ENCODE measurements around the gene BIK. TPM values are rescaled to one million over a fixed set of nuclear protein-coding genes. Genes with fewer than 3 reads are reported as not detected.

BIK gene
- polyA plus RNA-seq, 2 donors, result 11.4 to 18.5 TPM

DNA sequence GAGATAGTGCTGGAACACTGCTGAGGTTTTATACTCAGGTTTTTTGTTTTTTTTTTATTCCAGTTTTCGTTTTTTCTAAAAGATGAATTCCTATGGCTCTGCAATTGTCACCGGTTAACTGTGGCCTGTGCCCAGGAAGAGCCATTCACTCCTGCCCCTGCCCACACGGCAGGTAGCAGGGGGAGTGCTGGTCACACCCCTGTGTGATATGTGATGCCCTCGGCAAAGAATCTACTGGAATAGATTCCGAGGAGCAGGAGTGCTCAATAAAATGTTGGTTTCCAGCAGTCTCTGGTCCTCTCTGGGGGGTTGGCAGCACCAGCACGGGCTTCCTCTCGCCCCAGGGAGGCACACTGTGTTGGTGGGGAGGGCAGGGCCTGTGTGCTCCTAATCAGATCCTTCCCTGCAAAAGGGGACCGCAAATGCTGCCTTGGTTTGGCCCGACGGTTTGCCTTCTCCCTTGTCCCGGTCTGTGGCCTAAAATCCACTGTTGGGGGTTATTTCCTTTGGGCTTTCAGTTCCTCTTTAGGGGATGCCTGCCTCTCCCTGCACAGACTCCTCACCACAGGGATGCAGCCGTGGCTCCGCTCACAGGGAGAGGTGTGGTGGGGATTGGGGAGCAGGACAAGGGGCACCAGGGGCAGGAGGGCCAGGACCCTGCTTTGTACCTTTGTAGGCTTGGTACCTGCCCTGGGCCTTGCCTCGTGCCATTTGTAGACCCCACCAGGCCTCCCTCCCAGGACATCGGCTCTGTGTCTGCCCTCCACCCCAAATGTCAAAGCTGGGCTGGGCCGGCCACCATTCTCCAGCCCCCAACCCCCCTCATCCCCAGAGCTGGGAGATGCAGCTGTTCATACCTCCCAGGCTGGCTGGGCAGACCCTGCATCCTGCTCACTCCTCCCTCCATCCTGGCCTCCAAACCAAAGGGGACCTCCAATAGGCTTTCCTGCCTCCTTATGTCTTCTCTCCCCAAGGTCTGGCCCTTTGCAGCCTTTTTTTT, 19.2 kb downstream of the BIK start:
- H3K4me3 ChIP-seq (ENCODE audit: low read depth in 1 of 2, low read length in 2 of 2), result no peak overlapping the region
- H3K4me1 ChIP-seq (ENCODE audit: control insufficient read depth in 2 of 2, insufficient read depth in 2 of 2, low read length in 1 of 2), result peaks cover 2 to 14% of the 10 kb centered on the region in 2 donors
- H3K27me3 ChIP-seq (ENCODE audit: control insufficient read depth in 1 of 2, insufficient read depth in 2 of 2, low read length in 2 of 2), result no peaks in the 10 kb centered on the region
- no peaks in the 10 kb centered on the region for H3K9me3 ChIP-seq (ENCODE audit: control insufficient read depth in 2 of 2, insufficient read depth in 1 of 2, low read depth in 1 of 2, low read length in 1 of 2)
- peaks cover 7 to 33% of the 10 kb centered on the region in 2 donors for H3K36me3 ChIP-seq (ENCODE audit: control insufficient read depth in 2 of 2, insufficient read depth in 2 of 2, low read length in 1 of 2)
- WGBS, 2 donors, result 61 to 63% methylated on average over 16 of the region's 16 CpGs
- H3K27ac ChIP-seq (ENCODE audit: low read depth in 2 of 2, low read length in 1 of 2), result no peak overlapping the region

DNA sequence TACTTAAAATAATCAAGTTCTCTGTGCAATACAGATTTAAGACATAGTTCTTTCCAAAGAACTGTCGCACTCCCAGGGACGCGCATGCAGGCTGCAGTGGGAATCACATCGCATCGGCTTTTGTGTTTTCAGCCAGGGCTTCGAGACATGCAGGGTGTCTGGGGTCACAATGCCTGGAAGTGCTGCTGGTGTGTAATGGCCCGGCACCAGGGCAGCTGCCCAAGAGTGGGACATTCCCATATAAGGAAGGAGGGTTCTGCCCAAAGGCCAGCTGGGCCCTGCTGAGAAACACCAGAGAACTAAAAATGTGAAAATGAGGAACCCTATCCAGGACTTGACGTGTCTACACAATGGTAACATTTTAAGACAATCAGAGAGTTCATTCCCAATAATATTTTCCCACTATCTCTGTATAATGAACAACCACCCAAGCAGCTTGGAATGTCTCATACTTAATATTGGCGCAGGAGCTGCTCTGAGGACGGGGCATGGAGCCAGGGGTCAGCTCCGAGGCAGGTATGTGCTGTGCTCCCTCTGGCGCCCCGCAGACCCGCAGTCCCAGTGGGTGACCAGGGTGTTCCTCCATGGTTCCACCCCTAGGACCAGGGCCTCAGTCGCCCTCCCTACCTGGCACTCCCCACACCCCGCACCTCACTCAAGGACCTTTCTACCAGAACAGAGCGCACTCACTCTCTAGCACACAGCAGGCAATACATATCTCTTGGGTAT, 21.4 kb downstream of the BIK start:
- 82 to 88% methylated on average over 17 of the region's 17 CpGs for WGBS, 2 donors

DNA sequence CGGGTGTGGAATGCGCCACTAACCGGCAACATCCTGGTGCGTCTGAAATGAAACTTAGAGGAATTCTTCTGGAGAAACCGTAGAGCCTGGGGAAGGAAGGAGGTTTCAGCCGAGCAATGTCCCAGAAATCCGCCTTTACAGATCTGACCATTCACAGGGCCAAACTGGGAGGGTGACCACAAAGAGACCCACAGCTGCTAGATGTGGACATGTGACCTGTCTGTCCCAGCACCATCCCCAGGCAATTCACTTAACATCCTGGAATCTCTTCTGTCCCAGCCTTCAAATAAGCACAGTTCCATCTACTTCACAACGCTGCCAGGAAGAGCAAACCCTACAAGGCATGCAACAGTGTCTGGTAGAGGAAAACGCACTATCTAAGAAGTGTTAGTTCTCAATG, 22.9 kb downstream of the BIK start:
- Histone ChIP-seq H3K4me1 (ENCODE audit: control insufficient read depth in 2 of 2, insufficient read depth in 2 of 2, low read length in 1 of 2) (peaks cover 0 to 4% of the 10 kb centered on the region in 2 donors), H3K9me3 (ENCODE audit: control insufficient read depth in 2 of 2, insufficient read depth in 1 of 2, low read depth in 1 of 2, low read length in 1 of 2) (no peaks in the 10 kb centered on the region)

More for the DNA sequence above, 21.4 kb downstream of the BIK start:
- Histone ChIP-seq H3K27ac (ENCODE audit: low read depth in 2 of 2, low read length in 1 of 2) (no peak overlapping the region), H3K4me3 (ENCODE audit: low read depth in 1 of 2, low read length in 2 of 2) (no peak overlapping the region), H3K27me3 (ENCODE audit: control insufficient read depth in 1 of 2, insufficient read depth in 2 of 2, low read length in 2 of 2) (no peaks in the 10 kb centered on the region), H3K9me3 (ENCODE audit: control insufficient read depth in 2 of 2, insufficient read depth in 1 of 2, low read depth in 1 of 2, low read length in 1 of 2) (no peaks in the 10 kb centered on the region), H3K36me3 (ENCODE audit: control insufficient read depth in 2 of 2, insufficient read depth in 2 of 2, low read length in 1 of 2) (peaks cover 7 to 47% of the 10 kb centered on the region in 2 donors), H3K4me1 (ENCODE audit: control insufficient read depth in 2 of 2, insufficient read depth in 2 of 2, low read length in 1 of 2) (peaks cover 2 to 14% of the 10 kb centered on the region in 2 donors)

DNA sequence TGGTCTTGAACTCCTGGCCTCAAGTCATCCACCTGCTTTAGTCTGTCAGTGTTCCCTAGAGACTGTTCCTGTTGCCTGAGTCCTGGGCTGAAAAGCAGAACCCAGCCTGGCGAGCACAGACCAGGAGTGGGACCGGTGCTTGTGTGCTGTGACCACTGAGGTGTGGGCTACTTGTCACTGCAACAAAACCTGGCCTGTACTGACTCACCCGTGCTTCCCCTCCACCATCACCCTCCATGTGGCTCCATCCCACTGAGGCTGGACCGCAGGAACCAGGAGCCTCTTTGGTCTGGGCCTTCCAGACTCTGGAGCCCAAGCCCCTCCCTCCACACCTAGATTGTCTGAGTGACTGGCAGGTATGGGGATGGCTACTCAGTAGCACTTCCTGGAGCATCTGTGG, 24.0 kb downstream of the BIK start:
- Histone ChIP-seq H3K36me3 (ENCODE audit: control insufficient read depth in 2 of 2, insufficient read depth in 2 of 2, low read length in 1 of 2) (peaks cover 7 to 55% of the 10 kb centered on the region in 2 donors), H3K4me3 (ENCODE audit: low read depth in 1 of 2, low read length in 2 of 2) (no peak overlapping the region), H3K9me3 (ENCODE audit: control insufficient read depth in 2 of 2, insufficient read depth in 1 of 2, low read depth in 1 of 2, low read length in 1 of 2) (no peaks in the 10 kb centered on the region), H3K27ac (ENCODE audit: low read depth in 2 of 2, low read length in 1 of 2) (no peak overlapping the region), H3K4me1 (ENCODE audit: control insufficient read depth in 2 of 2, insufficient read depth in 2 of 2, low read length in 1 of 2) (peaks cover 0 to 4% of the 10 kb centered on the region in 2 donors), H3K27me3 (ENCODE audit: control insufficient read depth in 1 of 2, insufficient read depth in 2 of 2, low read length in 2 of 2) (no peaks in the 10 kb centered on the region)
- 96 to 98% methylated on average over 4 of the region's 4 CpGs for WGBS, 2 donors

More for the DNA sequence above, 22.9 kb downstream of the BIK start:
- Histone ChIP-seq H3K36me3 (ENCODE audit: control insufficient read depth in 2 of 2, insufficient read depth in 2 of 2, low read length in 1 of 2) (peaks cover 7 to 57% of the 10 kb centered on the region in 2 donors), H3K27ac (ENCODE audit: low read depth in 2 of 2, low read length in 1 of 2) (no peak overlapping the region), H3K27me3 (ENCODE audit: control insufficient read depth in 1 of 2, insufficient read depth in 2 of 2, low read length in 2 of 2) (no peaks in the 10 kb centered on the region), H3K4me3 (ENCODE audit: low read depth in 1 of 2, low read length in 2 of 2) (no peak overlapping the region)
- 90 to 92% methylated on average over 9 of the region's 9 CpGs for WGBS, 2 donors

DNA sequence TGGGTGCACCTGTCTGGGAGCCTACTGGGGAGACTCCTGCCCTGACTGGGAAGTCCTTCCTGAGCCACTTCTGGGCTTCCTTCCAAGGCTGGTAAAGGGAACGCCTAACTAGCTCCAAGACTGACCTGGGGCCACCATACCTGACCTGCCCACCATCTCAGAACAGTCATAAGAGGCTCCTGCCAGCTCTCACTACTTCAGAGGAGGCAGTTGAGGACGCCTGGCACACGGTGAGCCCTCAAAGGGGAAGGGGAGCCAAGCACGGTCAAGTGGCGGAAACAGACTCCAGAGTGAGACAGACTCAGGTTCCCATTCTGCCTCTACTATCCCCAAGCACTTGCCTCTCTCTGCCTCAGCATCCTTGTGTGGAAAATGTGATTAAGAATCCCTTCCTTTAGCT, 25.0 kb downstream of the BIK start:
- Histone ChIP-seq H3K9me3 (ENCODE audit: control insufficient read depth in 2 of 2, insufficient read depth in 1 of 2, low read depth in 1 of 2, low read length in 1 of 2) (no peaks in the 10 kb centered on the region), H3K4me3 (ENCODE audit: low read depth in 1 of 2, low read length in 2 of 2) (no peak overlapping the region), H3K36me3 (ENCODE audit: control insufficient read depth in 2 of 2, insufficient read depth in 2 of 2, low read length in 1 of 2) (peaks cover 7 to 56% of the 10 kb centered on the region in 2 donors), H3K27me3 (ENCODE audit: control insufficient read depth in 1 of 2, insufficient read depth in 2 of 2, low read length in 2 of 2) (no peaks in the 10 kb centered on the region), H3K27ac (ENCODE audit: low read depth in 2 of 2, low read length in 1 of 2) (peak overlapping the region in 1 of 2 donors; percentile 65), H3K4me1 (ENCODE audit: control insufficient read depth in 2 of 2, insufficient read depth in 2 of 2, low read length in 1 of 2) (peaks cover 0 to 2% of the 10 kb centered on the region in 2 donors)
- WGBS, 2 donors, result 81 to 84% methylated on average over 4 to 5 of the region's 5 CpGs

DNA sequence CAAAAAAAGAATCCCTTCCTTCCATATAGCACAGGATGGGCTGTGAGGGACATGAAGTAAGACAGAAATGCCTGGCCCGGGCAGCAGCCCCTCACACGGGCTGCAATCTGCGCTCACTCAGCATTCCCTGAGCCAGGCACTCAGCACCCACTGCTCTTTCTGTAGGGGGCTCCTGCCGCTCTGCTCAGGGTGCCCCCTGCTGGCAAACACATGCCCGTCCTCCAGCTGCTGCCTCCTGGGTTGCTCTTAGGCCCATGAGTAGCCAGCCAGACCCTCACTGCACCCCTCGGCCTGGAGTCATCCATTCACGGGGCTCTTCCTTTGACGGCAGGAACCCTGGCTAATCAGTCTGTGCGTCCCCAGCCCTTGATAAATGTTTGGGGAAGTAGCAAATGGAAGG, 25.7 kb downstream of the BIK start:
- peaks cover 0 to 2% of the 10 kb centered on the region in 2 donors for H3K4me1 ChIP-seq (ENCODE audit: control insufficient read depth in 2 of 2, insufficient read depth in 2 of 2, low read length in 1 of 2)
- H3K36me3 ChIP-seq (ENCODE audit: control insufficient read depth in 2 of 2, insufficient read depth in 2 of 2, low read length in 1 of 2), result peaks cover 12 to 56% of the 10 kb centered on the region in 2 donors
- H3K9me3 ChIP-seq (ENCODE audit: control insufficient read depth in 2 of 2, insufficient read depth in 1 of 2, low read depth in 1 of 2, low read length in 1 of 2), result no peaks in the 10 kb centered on the region
- 47 to 54% methylated on average over 9 of the region's 9 CpGs for WGBS, 2 donors
- no peaks in the 10 kb centered on the region for H3K27me3 ChIP-seq (ENCODE audit: control insufficient read depth in 1 of 2, insufficient read depth in 2 of 2, low read length in 2 of 2)
- H3K4me3 ChIP-seq (ENCODE audit: low read depth in 1 of 2, low read length in 2 of 2), result no peak overlapping the region
- H3K27ac ChIP-seq (ENCODE audit: low read depth in 2 of 2, low read length in 1 of 2), result no peak overlapping the region

DNA sequence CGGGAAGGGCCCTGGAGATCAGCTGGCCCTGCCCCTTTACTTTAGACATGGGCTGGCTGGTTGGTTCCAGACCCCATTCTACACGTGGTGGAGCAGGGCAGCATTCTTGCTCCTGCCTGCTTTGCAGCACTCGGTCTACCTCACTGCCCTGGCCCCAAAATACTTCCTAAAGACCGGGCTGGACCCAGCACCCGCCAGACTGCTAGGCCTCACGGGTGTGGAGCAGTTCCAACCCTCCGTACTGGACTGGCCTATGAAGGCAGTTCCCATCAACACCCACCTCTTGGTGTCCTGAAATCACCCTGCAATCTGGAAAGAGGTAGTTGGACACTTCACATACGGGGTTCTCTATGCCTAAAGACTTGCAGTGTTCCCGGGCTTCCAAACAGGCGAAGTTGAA, 26.3 kb downstream of the BIK start:
- Histone ChIP-seq H3K27me3 (ENCODE audit: control insufficient read depth in 1 of 2, insufficient read depth in 2 of 2, low read length in 2 of 2) (no peaks in the 10 kb centered on the region), H3K27ac (ENCODE audit: low read depth in 2 of 2, low read length in 1 of 2) (no peak overlapping the region), H3K9me3 (ENCODE audit: control insufficient read depth in 2 of 2, insufficient read depth in 1 of 2, low read depth in 1 of 2, low read length in 1 of 2) (no peaks in the 10 kb centered on the region), H3K36me3 (ENCODE audit: control insufficient read depth in 2 of 2, insufficient read depth in 2 of 2, low read length in 1 of 2) (peaks cover 12 to 52% of the 10 kb centered on the region in 2 donors), H3K4me1 (ENCODE audit: control insufficient read depth in 2 of 2, insufficient read depth in 2 of 2, low read length in 1 of 2) (peaks cover 0 to under 1% of the 10 kb centered on the region in 2 donors), H3K4me3 (ENCODE audit: low read depth in 1 of 2, low read length in 2 of 2) (no peak overlapping the region)
- WGBS, 2 donors, result 78 to 81% methylated on average over 10 of the region's 10 CpGs

DNA sequence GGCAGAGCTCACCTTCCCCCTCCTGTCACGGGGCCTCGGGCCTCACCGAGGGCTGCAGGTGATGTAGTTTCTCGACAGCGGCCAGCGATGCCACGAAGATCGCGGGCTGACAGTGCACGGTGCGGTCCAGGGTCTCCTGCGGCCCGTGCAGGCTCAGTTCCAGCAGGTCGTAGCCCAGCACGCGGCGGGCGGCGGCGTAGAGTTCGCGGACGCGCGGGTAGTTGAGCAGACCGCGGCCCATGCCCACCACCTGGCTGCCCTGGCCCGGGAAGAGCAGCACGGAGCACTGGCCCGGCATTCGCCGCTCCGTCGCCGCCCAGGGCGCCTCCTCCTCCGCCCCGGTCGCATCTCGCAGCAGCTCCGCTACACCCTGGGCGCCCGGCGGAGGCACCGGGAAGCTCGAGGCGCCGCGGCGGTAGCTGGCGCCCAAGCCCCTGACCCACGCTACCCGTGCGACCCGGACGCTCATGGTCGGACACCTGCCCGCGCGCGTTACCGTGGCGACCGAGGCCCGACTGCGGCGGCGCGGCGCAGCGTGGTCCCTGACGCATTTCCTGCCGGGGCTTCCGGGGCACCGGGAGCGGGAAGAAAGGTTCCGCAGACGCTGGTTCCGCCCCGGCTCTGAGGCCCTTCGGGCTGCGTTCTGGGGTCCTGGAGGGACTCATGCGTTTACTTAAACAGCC, 32.5 kb downstream of the BIK start, which contains the start of gene MCAT:
MCAT (minus strand) TSS at position 519 of the 683 bp plus-strand sequence; CDS start at position 469, 50 bp downstream.
- Histone ChIP-seq H3K36me3 (ENCODE audit: control insufficient read depth in 2 of 2, insufficient read depth in 2 of 2, low read length in 1 of 2) (peaks cover 4 to 14% of the 10 kb centered on the region in 2 donors), H3K27ac (ENCODE audit: low read depth in 2 of 2, low read length in 1 of 2) (peak within 1 kb of the TSS; percentile 67 to 86), H3K9me3 (ENCODE audit: control insufficient read depth in 2 of 2, insufficient read depth in 1 of 2, low read depth in 1 of 2, low read length in 1 of 2) (no peaks in the 10 kb centered on the region), H3K4me1 (ENCODE audit: control insufficient read depth in 2 of 2, insufficient read depth in 2 of 2, low read length in 1 of 2) (peaks cover 0 to 2% of the 10 kb centered on the region in 2 donors), H3K4me3 (ENCODE audit: low read depth in 1 of 2, low read length in 2 of 2) (peak within 1 kb of the TSS; percentile 89 to 95), H3K27me3 (ENCODE audit: control insufficient read depth in 1 of 2, insufficient read depth in 2 of 2, low read length in 2 of 2) (no peaks in the 10 kb centered on the region)
- WGBS, 2 donors, result 0% methylated on average over 54 to 83 of the region's 83 CpGs

DNA sequence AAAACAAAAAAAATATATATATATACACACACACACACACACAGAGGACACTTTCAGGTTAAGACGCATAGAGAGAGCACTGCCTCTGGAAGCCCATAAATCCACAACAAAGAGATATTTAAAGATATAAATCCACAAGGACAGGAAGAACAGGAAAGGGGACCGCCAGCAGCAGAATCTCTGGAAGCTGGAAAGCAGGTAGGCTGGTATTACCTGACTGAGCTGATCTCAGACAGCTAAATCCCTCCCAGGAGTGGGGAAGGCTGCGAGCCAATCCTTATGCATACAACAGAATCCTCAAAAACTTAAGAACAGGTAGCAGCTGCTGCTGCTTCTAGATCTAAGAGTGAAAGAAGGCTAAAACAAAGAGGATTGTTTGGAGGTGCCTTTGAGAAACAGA, 34.4 kb downstream of the BIK start:
- Histone ChIP-seq H3K27me3 (ENCODE audit: control insufficient read depth in 1 of 2, insufficient read depth in 2 of 2, low read length in 2 of 2) (no peaks in the 10 kb centered on the region), H3K27ac (ENCODE audit: low read depth in 2 of 2, low read length in 1 of 2) (peak overlapping the region; percentile 73 to 86), H3K4me1 (ENCODE audit: control insufficient read depth in 2 of 2, insufficient read depth in 2 of 2, low read length in 1 of 2) (peaks cover 0 to 7% of the 10 kb centered on the region in 2 donors), H3K36me3 (ENCODE audit: control insufficient read depth in 2 of 2, insufficient read depth in 2 of 2, low read length in 1 of 2) (peaks cover 4 to 7% of the 10 kb centered on the region in 2 donors), H3K9me3 (ENCODE audit: control insufficient read depth in 2 of 2, insufficient read depth in 1 of 2, low read depth in 1 of 2, low read length in 1 of 2) (no peaks in the 10 kb centered on the region), H3K4me3 (ENCODE audit: low read depth in 1 of 2, low read length in 2 of 2) (no peak overlapping the region)
- WGBS, 2 donors, result 48 to 58% methylated on average over 3 of the region's 3 CpGs

Data from esophagus (tissue), 2 donors.